Adrenal gland (tissue), 12 donors: ENCODE results near the gene IGF2R. TPM values are rescaled to one million over a fixed set of nuclear protein-coding genes. Genes with fewer than 3 reads are reported as not detected.

Experiments
- DNase-seq, 7 donors: peaks; one replicate each; pipeline ENCODE4 v3.0.0-alpha.2; 2019 to 2020
- H3K27ac ChIP-seq, 5 donors: fragments of 200-600 bp; sonication (generic) in 4 of 5; 1 replicate in 3 of 5; 2 replicates in 2 of 5; pipeline versions ENCODE4 v1.5.1 to v1.8.0; 2016 to 2020; ENCODE audit warnings: mild to moderate bottlenecking in 1 of 5
- H3K27me3 ChIP-seq: fragments of 200-600 bp; 2 replicates; pipeline ENCODE4 v1.8.0; 2021
- H3K36me3 ChIP-seq, 2 donors: fragments of 200-600 bp; replicated peaks in 1 of 2; 1 replicate in 1 of 2; 2 replicates in 1 of 2; pipeline versions ENCODE4 v1.5.1 to v1.8.0; 2018 to 2022
- H3K4me1 ChIP-seq, 2 donors: fragments of 200-600 bp; replicated peaks in 1 of 2; 1 replicate in 1 of 2; 2 replicates in 1 of 2; pipeline versions ENCODE4 v1.5.1 to v1.8.0; 2018 to 2021
- H3K4me3 ChIP-seq, 4 donors: fragments of 200-600 bp; sonication (generic) in 3 of 4; one replicate each; pipeline ENCODE4 v1.5.1; 2016 to 2018
- H3K9me3 ChIP-seq, 3 donors: fragments of 200-600 bp; sonication (generic) in 1 of 3; replicated peaks in 1 of 3; 1 replicate in 2 of 3; 2 replicates in 1 of 3; pipeline versions ENCODE4 v1.5.1 to v1.8.0; 2016 to 2021
- POLR2A ChIP-seq, 2 donors: fragments of 450-650 bp; IDR thresholded peaks; one replicate each; pipeline ENCODE4 v1.6.1; 2017; ENCODE audit warnings: antibody characterized with exemption in 2 of 2, mild to moderate bottlenecking in 2 of 2, moderate library complexity in 1 of 2
- WGBS, 4 donors: extraction: QIAGEN DNeasy Blood & Tissue Kit in 2 of 4; methylation state at CpG; one replicate each; pipeline versions ENCODE4 v1.1.5 to v1.1.7; 2013 to 2017; 5-methylcytosine and 5-hydroxymethylcytosine counted together
- intact Hi-C, 2 donors: fragments of 100-400 bp; cut with DNase I; formaldehyde crosslinking; loops; one replicate each; pipeline versions ENCODE4 v1.14.1 to v1.15.0; 2022 to 2023
- polyA plus RNA-seq, 3 donors: library from polyadenylated mRNA; stranded (reverse); fragments of 200-250 nt in 2 of 3; fragments of 350-450 nt in 1 of 3; fragmentation: Illumina TruSeq in 1 of 3; extraction: RNeasy Lipid Tissue Mini Kit (QIAGEN cat#74804) in 1 of 3; gene quantifications; one replicate each; pipeline ENCODE4 v1.2.3, GENCODE V29; 2013 to 2014
- total RNA-seq, 9 donors: library from RNA; depleted of rRNA in 4 of 9; stranded (reverse); fragments of >200 nt in 4 of 9; fragments of 120-200 nt in 1 of 9; fragmentation: NEBNext Ultra II Directional in 1 of 9; extraction: Animal tissue kit (Norgen Biotek cat#: 25700) in 1 of 9; gene quantifications; one replicate each; pipeline versions ENCODE4 v1.1.0 to v1.2.4, GENCODE V29; 2013 to 2023
- TF ChIP-seq, protein P1 (sequence below), 6 experiments: fragments of 450-650 bp in 4 of 6; fragments of 200-600 bp in 2 of 6; sonication (generic) in 1 of 6; IDR thresholded peaks; 1 replicate in 5 of 6; 2 replicates in 1 of 6; pipeline versions ENCODE4 v1.5.1 to v1.8.0; 2016 to 2021; ENCODE audit warnings: antibody characterized with exemption in 6 of 6, mild to moderate bottlenecking in 2 of 6, moderate library complexity in 1 of 6
- donor health status: healthy with polysubstance abuse.
- donor health status: Bipolar disorder and iron deficiency.
- donor health status: DM: yes; HTN: yes; CAD: no.
- donor health status: DM: no; HTN: no; CAD: no.
- donor health status: DM: no; HTN: no; CAD: no.
- donor health status: DM: yes; HTN: yes; CAD: no.

IGF2R gene
- total and polyA plus RNA-seq, 12 donors = 17.1 to 154 (median 89.8) TPM

DNA sequence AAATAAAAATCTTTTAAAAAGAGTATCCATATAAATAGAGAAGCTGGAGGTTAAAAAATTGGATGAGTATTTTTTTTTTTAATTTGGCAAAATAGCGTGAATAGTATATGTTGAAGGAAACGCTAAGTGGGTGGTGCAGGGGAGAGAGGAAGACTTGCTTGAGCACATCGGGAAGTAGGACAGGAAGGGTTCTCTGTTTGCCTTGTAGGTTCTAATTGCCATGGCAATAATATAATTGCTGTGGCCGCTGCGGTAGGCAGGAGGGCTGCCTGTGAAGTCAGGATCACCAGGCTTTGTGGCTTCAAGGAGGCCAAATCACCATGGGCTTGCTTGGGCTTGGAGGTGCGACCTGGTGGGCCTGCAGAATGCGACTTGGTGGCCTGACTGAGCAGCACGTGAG lies 35.1 kb downstream of the IGF2R start:
- intact Hi-C loops = no loop called here
- Histone ChIP-seq H3K4me1 (peaks cover 0 to 24% of the 10 kb centered on the region in 2 donors), H3K27ac (no peak overlapping the region), H3K9me3 (no peaks in the 10 kb centered on the region), H3K27me3 (no peaks in the 10 kb centered on the region), H3K4me3 (no peak overlapping the region), H3K36me3 (no peaks in the 10 kb centered on the region)
- WGBS, 4 donors = 88 to 97% (median 94%) methylated on average over 7 to 8 of the region's 8 CpGs
- TF ChIP-seq, protein P1, sequence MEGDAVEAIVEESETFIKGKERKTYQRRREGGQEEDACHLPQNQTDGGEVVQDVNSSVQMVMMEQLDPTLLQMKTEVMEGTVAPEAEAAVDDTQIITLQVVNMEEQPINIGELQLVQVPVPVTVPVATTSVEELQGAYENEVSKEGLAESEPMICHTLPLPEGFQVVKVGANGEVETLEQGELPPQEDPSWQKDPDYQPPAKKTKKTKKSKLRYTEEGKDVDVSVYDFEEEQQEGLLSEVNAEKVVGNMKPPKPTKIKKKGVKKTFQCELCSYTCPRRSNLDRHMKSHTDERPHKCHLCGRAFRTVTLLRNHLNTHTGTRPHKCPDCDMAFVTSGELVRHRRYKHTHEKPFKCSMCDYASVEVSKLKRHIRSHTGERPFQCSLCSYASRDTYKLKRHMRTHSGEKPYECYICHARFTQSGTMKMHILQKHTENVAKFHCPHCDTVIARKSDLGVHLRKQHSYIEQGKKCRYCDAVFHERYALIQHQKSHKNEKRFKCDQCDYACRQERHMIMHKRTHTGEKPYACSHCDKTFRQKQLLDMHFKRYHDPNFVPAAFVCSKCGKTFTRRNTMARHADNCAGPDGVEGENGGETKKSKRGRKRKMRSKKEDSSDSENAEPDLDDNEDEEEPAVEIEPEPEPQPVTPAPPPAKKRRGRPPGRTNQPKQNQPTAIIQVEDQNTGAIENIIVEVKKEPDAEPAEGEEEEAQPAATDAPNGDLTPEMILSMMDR (IDR thresholded peaks at IDR 0.05) = no peak
- TF ChIP-seq POLR2A (IDR thresholded peaks at IDR 0.05) = no peak
- no peak for DNase-seq

- H3K36me3 ChIP-seq = no peaks in the 10 kb centered on the region
- 94 to 99% (median 97%) methylated on average over 14 to 21 of the region's 21 CpGs for WGBS, 4 donors
- H3K4me1 ChIP-seq = peaks cover 0 to 24% of the 10 kb centered on the region in 2 donors
Observed at GRCh38 chr6:160004419-160005175, 35.7 kb downstream of the IGF2R start.

GRCh38 chr6:160005211-160005610 lies 36.3 kb downstream of the IGF2R start:
- Histone ChIP-seq H3K27ac (no peak overlapping the region), H3K4me3 (no peak overlapping the region), H3K36me3 (no peaks in the 10 kb centered on the region), H3K4me1 (peaks cover 0 to 24% of the 10 kb centered on the region in 2 donors), H3K27me3 (no peaks in the 10 kb centered on the region), H3K9me3 (no peaks in the 10 kb centered on the region)
- WGBS, 4 donors = 80 to 93% (median 91%) methylated on average over 22 to 31 of the region's 31 CpGs
- no peak for DNase-seq
- TF ChIP-seq POLR2A (IDR thresholded peaks at IDR 0.05) = no peak
- TF ChIP-seq, protein P1 (IDR thresholded peaks at IDR 0.05) = no peak
- intact Hi-C loops = no loop called here

More at GRCh38 chr6:160004419-160005175, 35.7 kb downstream of the IGF2R start:
- no peak overlapping the region for H3K27ac ChIP-seq
- no peak for TF ChIP-seq POLR2A (IDR thresholded peaks at IDR 0.05)
- TF ChIP-seq, protein P1 (IDR thresholded peaks at IDR 0.05) = no peak
- H3K4me3 ChIP-seq = no peak overlapping the region
- no peak for DNase-seq
- intact Hi-C loops = no loop called here
- no peaks in the 10 kb centered on the region for H3K27me3 ChIP-seq
- H3K9me3 ChIP-seq = no peaks in the 10 kb centered on the region

DNA sequence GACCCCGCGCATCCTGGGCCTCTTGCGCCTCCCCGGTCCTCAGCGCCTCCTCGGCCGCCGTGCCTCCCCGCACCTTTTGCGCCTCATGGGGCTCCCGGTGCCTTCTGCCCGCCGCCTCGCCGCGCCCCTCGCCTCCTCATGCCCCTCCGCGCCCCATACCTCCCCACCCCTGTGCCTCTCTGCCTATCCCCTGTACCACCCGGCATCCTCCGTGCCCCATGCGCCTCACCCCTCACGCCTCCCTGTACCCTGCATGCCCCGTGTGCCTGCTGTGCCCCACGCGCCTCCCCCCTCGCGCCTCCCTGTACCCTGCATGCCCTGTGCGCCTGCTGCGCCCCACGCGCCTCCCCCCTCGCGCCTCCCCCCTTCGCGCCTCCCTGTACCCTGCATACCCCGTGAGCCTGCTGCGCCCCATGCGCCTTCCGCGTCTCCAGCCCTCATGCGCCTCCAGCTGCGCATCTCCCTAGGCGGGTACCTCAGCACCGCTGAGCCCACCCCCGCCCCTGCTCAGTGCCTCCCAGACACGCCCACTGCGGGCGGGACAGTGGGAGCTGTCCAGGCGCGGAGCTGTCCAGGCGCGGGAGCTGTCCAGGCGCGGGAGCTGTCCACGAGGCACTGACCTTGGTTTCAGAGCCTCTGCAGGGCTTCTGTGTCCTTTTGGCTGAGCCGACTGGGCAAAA lies 37.1 kb downstream of the IGF2R start:
- Histone ChIP-seq H3K9me3 (no peaks in the 10 kb centered on the region), H3K4me1 (peaks cover 0 to 24% of the 10 kb centered on the region in 2 donors), H3K4me3 (no peak overlapping the region), H3K27me3 (no peaks in the 10 kb centered on the region), H3K36me3 (peaks cover 0 to 8% of the 10 kb centered on the region in 2 donors), H3K27ac (no peak overlapping the region)
- intact Hi-C loops = no loop called here
- 51 to 86% (median 62%) methylated on average over 27 to 57 of the region's 57 CpGs for WGBS, 4 donors
- TF ChIP-seq POLR2A (IDR thresholded peaks at IDR 0.05) = no peak
- TF ChIP-seq, protein P1 (IDR thresholded peaks at IDR 0.05) = no peak
- peak; percentile 53 to 78 (median 70) for DNase-seq
